Adrenal gland (tissue), 12 donors: ENCODE results near the gene TARS2. TPM values are rescaled to one million over a fixed set of nuclear protein-coding genes. Genes with fewer than 3 reads are reported as not detected.
A peak's percentile ranks its signal among the peaks of the same experiment; 100 is the strongest.

Experiments
- DNase-seq, 7 donors: peaks; one replicate each; pipeline ENCODE4 v3.0.0-alpha.2; 2019 to 2020
- H3K27ac ChIP-seq, 5 donors: fragments of 200-600 bp; sonication (generic) in 4 of 5; 1 replicate in 3 of 5; 2 replicates in 2 of 5; pipeline versions ENCODE4 v1.5.1 to v1.8.0; 2016 to 2020; ENCODE audit warnings: mild to moderate bottlenecking in 1 of 5
- H3K27me3 ChIP-seq: fragments of 200-600 bp; 2 replicates; pipeline ENCODE4 v1.8.0; 2021
- H3K36me3 ChIP-seq, 2 donors: fragments of 200-600 bp; replicated peaks in 1 of 2; 1 replicate in 1 of 2; 2 replicates in 1 of 2; pipeline versions ENCODE4 v1.5.1 to v1.8.0; 2018 to 2022
- H3K4me1 ChIP-seq, 2 donors: fragments of 200-600 bp; replicated peaks in 1 of 2; 1 replicate in 1 of 2; 2 replicates in 1 of 2; pipeline versions ENCODE4 v1.5.1 to v1.8.0; 2018 to 2021
- H3K4me3 ChIP-seq, 4 donors: fragments of 200-600 bp; sonication (generic) in 3 of 4; one replicate each; pipeline ENCODE4 v1.5.1; 2016 to 2018
- H3K9me3 ChIP-seq, 3 donors: fragments of 200-600 bp; sonication (generic) in 1 of 3; replicated peaks in 1 of 3; 1 replicate in 2 of 3; 2 replicates in 1 of 3; pipeline versions ENCODE4 v1.5.1 to v1.8.0; 2016 to 2021
- POLR2A ChIP-seq, 2 donors: fragments of 450-650 bp; IDR thresholded peaks; one replicate each; pipeline ENCODE4 v1.6.1; 2017; ENCODE audit warnings: antibody characterized with exemption in 2 of 2, mild to moderate bottlenecking in 2 of 2, moderate library complexity in 1 of 2
- WGBS, 4 donors: extraction: QIAGEN DNeasy Blood & Tissue Kit in 2 of 4; methylation state at CpG; one replicate each; pipeline versions ENCODE4 v1.1.5 to v1.1.7; 2013 to 2017; 5-methylcytosine and 5-hydroxymethylcytosine counted together
- intact Hi-C, 2 donors: fragments of 100-400 bp; cut with DNase I; formaldehyde crosslinking; loops; one replicate each; pipeline versions ENCODE4 v1.14.1 to v1.15.0; 2022 to 2023
- polyA plus RNA-seq, 3 donors: library from polyadenylated mRNA; stranded (reverse); fragments of 200-250 nt in 2 of 3; fragments of 350-450 nt in 1 of 3; fragmentation: Illumina TruSeq in 1 of 3; extraction: RNeasy Lipid Tissue Mini Kit (QIAGEN cat#74804) in 1 of 3; gene quantifications; one replicate each; pipeline ENCODE4 v1.2.3, GENCODE V29; 2013 to 2014
- total RNA-seq, 9 donors: library from RNA; depleted of rRNA in 4 of 9; stranded (reverse); fragments of >200 nt in 4 of 9; fragments of 120-200 nt in 1 of 9; fragmentation: NEBNext Ultra II Directional in 1 of 9; extraction: Animal tissue kit (Norgen Biotek cat#: 25700) in 1 of 9; gene quantifications; one replicate each; pipeline versions ENCODE4 v1.1.0 to v1.2.4, GENCODE V29; 2013 to 2023
- TF ChIP-seq, protein P1 (sequence below), 6 experiments: fragments of 450-650 bp in 4 of 6; fragments of 200-600 bp in 2 of 6; sonication (generic) in 1 of 6; IDR thresholded peaks; 1 replicate in 5 of 6; 2 replicates in 1 of 6; pipeline versions ENCODE4 v1.5.1 to v1.8.0; 2016 to 2021; ENCODE audit warnings: antibody characterized with exemption in 6 of 6, mild to moderate bottlenecking in 2 of 6, moderate library complexity in 1 of 6
- donor health status: healthy with polysubstance abuse.
- donor health status: Bipolar disorder and iron deficiency.
- donor health status: DM: yes; HTN: yes; CAD: no.
- donor health status: DM: no; HTN: no; CAD: no.
- donor health status: DM: no; HTN: no; CAD: no.
- donor health status: DM: yes; HTN: yes; CAD: no.

The TARS2 gene
- total and polyA plus RNA-seq, 12 donors, result 21.6 to 87.4 (median 28.6) TPM

DNA sequence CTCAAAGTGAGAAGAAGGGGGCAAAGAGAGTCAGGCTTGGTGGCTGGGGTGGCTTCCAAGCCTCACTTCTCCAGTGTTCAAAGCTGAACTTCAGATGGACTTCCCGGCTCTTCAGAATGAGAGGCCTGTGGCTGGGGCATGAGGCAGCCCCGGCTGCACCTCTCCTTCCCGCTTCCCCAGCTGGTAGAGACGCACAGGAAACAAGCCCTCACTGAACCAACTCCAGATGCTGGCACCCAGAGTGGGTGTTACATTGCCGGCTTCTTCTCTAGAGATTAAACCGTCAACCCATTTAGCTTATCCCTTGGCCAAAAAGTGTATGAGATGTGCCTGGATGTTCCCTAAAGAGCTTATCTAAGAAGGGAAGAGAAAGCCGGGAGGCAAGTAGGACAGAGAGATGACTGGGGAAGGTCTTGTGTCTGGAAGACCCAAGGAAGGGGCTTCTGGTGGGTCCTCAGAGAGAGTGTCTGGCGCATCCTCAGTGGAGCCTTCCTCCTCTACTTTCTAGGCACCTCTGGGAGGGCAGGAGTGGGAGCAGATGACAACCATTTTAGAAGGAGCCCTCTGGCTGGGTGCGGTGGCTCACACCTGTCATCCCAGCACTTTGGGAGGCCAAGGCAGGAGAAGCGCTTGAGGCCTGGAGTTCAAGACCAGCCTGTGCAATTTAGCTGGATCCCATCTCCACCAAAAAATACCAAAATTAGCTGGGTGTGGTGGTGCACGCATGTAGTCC is 64.0 kb downstream of the TARS2 start:
- intact Hi-C loops, result loop anchor here in 1 of 2 donors (10.0 kb wide), 1 partner anchor 264 kb away; no protein-coding TSS in a partner anchor
- no peaks in the 10 kb centered on the region for H3K9me3 ChIP-seq
- 76 to 77% (median 76%) methylated on average over 8 to 11 of the region's 11 CpGs for WGBS, 4 donors
- peaks cover 26 to 40% of the 10 kb centered on the region in 2 donors for H3K4me1 ChIP-seq
- DNase-seq, result no peak
- no peak for TF ChIP-seq POLR2A (IDR thresholded peaks at IDR 0.05)
- TF ChIP-seq, protein P1, sequence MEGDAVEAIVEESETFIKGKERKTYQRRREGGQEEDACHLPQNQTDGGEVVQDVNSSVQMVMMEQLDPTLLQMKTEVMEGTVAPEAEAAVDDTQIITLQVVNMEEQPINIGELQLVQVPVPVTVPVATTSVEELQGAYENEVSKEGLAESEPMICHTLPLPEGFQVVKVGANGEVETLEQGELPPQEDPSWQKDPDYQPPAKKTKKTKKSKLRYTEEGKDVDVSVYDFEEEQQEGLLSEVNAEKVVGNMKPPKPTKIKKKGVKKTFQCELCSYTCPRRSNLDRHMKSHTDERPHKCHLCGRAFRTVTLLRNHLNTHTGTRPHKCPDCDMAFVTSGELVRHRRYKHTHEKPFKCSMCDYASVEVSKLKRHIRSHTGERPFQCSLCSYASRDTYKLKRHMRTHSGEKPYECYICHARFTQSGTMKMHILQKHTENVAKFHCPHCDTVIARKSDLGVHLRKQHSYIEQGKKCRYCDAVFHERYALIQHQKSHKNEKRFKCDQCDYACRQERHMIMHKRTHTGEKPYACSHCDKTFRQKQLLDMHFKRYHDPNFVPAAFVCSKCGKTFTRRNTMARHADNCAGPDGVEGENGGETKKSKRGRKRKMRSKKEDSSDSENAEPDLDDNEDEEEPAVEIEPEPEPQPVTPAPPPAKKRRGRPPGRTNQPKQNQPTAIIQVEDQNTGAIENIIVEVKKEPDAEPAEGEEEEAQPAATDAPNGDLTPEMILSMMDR (IDR thresholded peaks at IDR 0.05), result no peak
- no peaks in the 10 kb centered on the region for H3K27me3 ChIP-seq
- peak overlapping the region in 3 of 5 donors; percentile 9 to 92 (median 74) for H3K27ac ChIP-seq
- no peaks in the 10 kb centered on the region for H3K36me3 ChIP-seq
- H3K4me3 ChIP-seq, result no peak overlapping the region

DNA sequence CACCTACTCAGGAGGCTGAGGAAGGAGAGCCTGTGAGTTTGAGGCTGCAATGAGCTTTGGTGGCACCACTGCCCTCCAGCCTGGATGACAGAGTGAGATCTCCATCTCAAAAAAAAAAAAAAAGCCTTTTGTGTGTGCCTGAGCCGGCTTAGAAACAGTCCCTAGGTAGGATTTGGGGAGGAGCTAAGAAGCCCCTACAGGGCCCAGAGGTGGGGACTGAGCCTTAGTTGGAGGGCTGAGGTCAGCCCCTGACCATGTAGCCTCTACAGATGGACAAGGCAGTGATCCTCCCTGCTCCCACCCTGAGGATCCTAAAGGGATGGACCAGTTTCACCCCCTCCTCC is 64.5 kb downstream of the TARS2 start:
- H3K36me3 ChIP-seq, result no peaks in the 10 kb centered on the region
- H3K4me3 ChIP-seq, result no peak overlapping the region
- H3K9me3 ChIP-seq, result no peaks in the 10 kb centered on the region
- H3K27me3 ChIP-seq, result no peaks in the 10 kb centered on the region
- 43 to 80% (median 48%) methylated on average over 1 of the region's 1 CpG for WGBS, 4 donors
- peak overlapping the region in 3 of 5 donors; percentile 54 to 92 (median 74) for H3K27ac ChIP-seq
- no peak for TF ChIP-seq POLR2A (IDR thresholded peaks at IDR 0.05)
- TF ChIP-seq, protein P1 (IDR thresholded peaks at IDR 0.05), result no peak
- H3K4me1 ChIP-seq, result peaks cover 26 to 40% of the 10 kb centered on the region in 2 donors
- no peak for DNase-seq
- intact Hi-C loops, result loop anchor here in 1 of 2 donors (10.0 kb wide), 1 partner anchor 263 kb away; no protein-coding TSS in a partner anchor

DNA sequence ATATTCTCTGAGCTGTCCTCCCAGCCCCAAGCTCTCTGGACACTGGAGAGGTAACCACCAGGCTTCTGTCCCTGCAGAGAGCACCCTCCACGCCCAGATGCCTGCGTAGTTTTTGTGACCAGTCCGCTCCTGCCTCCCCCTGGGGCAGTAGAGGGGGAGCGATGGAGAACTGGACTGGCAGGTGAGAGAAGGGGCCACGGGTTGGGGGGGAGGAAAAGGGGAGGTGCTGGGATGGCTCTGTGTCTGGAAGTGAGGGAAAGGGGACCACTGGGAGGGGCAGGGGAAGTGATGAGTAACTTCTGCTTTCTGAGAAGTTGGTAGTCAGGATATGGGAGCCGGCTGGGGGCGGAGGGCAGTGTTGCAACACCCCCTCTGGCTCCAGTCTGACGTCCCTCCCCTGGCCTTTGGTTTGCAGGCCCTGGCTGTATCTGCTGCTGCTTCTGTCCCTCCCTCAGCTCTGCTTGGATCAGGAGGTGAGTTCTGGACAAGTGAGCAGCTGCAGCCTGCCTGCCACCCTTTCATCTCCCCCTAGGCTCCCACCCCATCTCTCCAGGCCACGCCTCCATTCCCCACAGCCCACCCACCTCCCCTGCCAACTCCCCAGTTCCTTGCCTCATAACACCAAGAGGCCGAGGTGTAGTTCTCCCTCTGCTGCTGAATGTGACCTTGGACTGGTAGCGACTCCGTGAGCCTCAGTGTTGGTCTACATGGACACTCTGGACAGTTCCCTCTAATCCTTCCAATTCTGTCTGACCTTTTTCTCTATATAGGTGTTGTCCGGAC is 65.1 kb downstream of the TARS2 start:
- Histone ChIP-seq H3K9me3 (no peaks in the 10 kb centered on the region), H3K36me3 (no peaks in the 10 kb centered on the region), H3K27me3 (no peaks in the 10 kb centered on the region), H3K4me3 (no peak overlapping the region), H3K4me1 (peaks cover 26 to 40% of the 10 kb centered on the region in 2 donors), H3K27ac (peak overlapping the region in 4 of 5 donors; percentile 2 to 92 (median 64))
- intact Hi-C loops, result loop anchor here in 1 of 2 donors (10.0 kb wide), 1 partner anchor 262 kb away; no protein-coding TSS in a partner anchor
- peak; percentile 68 to 93 (median 91) for DNase-seq
- TF ChIP-seq, protein P1 (IDR thresholded peaks at IDR 0.05), result no peak
- peak in 1 of 2 donors; percentile 37 for TF ChIP-seq POLR2A (IDR thresholded peaks at IDR 0.05)
- 27 to 35% (median 31%) methylated on average over 12 to 13 of the region's 13 CpGs for WGBS, 4 donors

GRCh38 chr1:150552911-150553289 is 65.7 kb downstream of the TARS2 start:
- peak in 1 of 7 donors; percentile 25 for DNase-seq
- Histone ChIP-seq H3K4me3 (no peak overlapping the region), H3K27me3 (no peaks in the 10 kb centered on the region), H3K36me3 (no peaks in the 10 kb centered on the region), H3K9me3 (no peaks in the 10 kb centered on the region), H3K4me1 (peaks cover 26 to 40% of the 10 kb centered on the region in 2 donors), H3K27ac (peak overlapping the region in 4 of 5 donors; percentile 2 to 92 (median 63))
- TF ChIP-seq POLR2A (IDR thresholded peaks at IDR 0.05), result no peak
- TF ChIP-seq, protein P1 (IDR thresholded peaks at IDR 0.05), result no peak
- 76 to 84% (median 77%) methylated on average over 9 to 12 of the region's 12 CpGs for WGBS, 4 donors
- intact Hi-C loops, result loop anchor here in 1 of 2 donors (10.0 kb wide), 1 partner anchor 262 kb away; no protein-coding TSS in a partner anchor
